ENCODE measurements around the gene GABRA5. TPM values are rescaled to one million over a fixed set of nuclear protein-coding genes. Genes with fewer than 3 reads are reported as not detected.

GABRA5 gene
- total RNA-seq, 2 donors from 2014 or later, result 3.8 to 4.4 TPM

DNA sequence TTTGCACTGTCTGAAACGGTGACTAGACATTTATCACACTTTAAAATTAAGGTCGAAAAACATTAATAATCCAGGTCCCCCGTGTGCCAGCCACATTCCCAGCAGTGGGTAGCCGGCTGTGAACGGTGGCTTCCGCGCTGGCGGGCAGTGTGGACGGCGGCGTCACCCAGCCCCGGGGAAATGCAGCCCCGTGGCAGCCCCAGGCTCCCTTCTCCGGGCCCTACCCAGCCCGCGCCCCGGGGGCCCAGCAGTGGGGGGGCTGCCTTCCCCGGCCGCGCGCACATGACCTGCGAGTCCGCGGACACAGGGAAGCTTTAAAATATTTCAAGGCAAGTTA is 25.3 kb downstream of the GABRA5 start:
- no peaks in the 10 kb centered on the region for H3K9me3 Mint-ChIP-seq
- TF ChIP-seq, protein P1, sequence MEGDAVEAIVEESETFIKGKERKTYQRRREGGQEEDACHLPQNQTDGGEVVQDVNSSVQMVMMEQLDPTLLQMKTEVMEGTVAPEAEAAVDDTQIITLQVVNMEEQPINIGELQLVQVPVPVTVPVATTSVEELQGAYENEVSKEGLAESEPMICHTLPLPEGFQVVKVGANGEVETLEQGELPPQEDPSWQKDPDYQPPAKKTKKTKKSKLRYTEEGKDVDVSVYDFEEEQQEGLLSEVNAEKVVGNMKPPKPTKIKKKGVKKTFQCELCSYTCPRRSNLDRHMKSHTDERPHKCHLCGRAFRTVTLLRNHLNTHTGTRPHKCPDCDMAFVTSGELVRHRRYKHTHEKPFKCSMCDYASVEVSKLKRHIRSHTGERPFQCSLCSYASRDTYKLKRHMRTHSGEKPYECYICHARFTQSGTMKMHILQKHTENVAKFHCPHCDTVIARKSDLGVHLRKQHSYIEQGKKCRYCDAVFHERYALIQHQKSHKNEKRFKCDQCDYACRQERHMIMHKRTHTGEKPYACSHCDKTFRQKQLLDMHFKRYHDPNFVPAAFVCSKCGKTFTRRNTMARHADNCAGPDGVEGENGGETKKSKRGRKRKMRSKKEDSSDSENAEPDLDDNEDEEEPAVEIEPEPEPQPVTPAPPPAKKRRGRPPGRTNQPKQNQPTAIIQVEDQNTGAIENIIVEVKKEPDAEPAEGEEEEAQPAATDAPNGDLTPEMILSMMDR (conservative IDR thresholded peaks at IDR 0.05), result no peak
- no peaks in the 10 kb centered on the region for H3K36me3 ChIP-seq (ENCODE audit: control insufficient read depth, insufficient read depth, low read length)
- H3K4me1 ChIP-seq (ENCODE audit: control insufficient read depth, insufficient read depth, low read length), result no peaks in the 10 kb centered on the region
- 88 to 98% methylated on average over 7 to 24 of the region's 24 CpGs for WGBS, 2 experiments (ENCODE audit: insufficient coverage in 1 of 2, insufficient read length in 1 of 2)
- no peak overlapping the region for H3K27ac ChIP-seq (ENCODE audit: low read depth, low read length)
- H3K27me3 Mint-ChIP-seq (ENCODE audit: insufficient read depth), result peaks cover 1% of the 10 kb centered on the region
- H3K4me3 ChIP-seq (ENCODE audit: low read length), result no peak overlapping the region
- peaks cover 2% of the 10 kb centered on the region for H3K36me3 Mint-ChIP-seq (ENCODE audit: low read depth)
- H3K27ac Mint-ChIP-seq, result no peak overlapping the region
- no peak overlapping the region for H3K9ac ChIP-seq (ENCODE audit: extremely low read depth, low read length, poor library complexity, severe bottlenecking)
- H3K4me1 Mint-ChIP-seq, result peaks cover 4% of the 10 kb centered on the region
- H3K4me3 Mint-ChIP-seq, result peak overlapping the region; percentile 36
- no peaks in the 10 kb centered on the region for H3K27me3 ChIP-seq (ENCODE audit: control insufficient read depth, insufficient read depth, low read length, poor library complexity, severe bottlenecking)
- peak; percentile 38 for DNase-seq
- H3K9me3 ChIP-seq (ENCODE audit: control insufficient read depth, low read length), result no peaks in the 10 kb centered on the region

DNA sequence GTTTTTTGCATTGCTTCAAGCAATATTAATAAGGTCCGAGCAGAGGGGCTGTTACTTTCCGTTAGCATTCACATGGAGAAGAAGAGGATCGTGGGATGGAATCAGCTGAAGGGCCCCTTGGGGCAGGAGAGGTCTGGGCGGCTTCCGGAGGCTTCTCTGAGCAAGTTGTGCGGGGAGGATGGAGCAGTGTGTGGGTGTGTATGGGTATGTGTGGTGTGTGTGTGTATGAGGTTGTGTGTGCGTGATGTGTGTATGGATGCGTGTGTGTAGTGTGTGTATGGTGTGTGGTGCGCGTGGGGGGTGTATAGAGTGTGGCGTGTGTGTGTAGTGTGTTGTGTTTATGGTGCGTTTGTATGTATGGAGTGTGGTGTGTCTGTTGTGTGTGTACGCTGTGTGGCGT is 25.8 kb downstream of the GABRA5 start:
- no peak for DNase-seq
- peaks cover 4% of the 10 kb centered on the region for H3K4me1 Mint-ChIP-seq
- H3K36me3 Mint-ChIP-seq (ENCODE audit: low read depth), result peaks cover 2% of the 10 kb centered on the region
- H3K27me3 Mint-ChIP-seq (ENCODE audit: insufficient read depth), result peaks cover 1% of the 10 kb centered on the region
- H3K9ac ChIP-seq (ENCODE audit: extremely low read depth, low read length, poor library complexity, severe bottlenecking), result no peak overlapping the region
- H3K27me3 ChIP-seq (ENCODE audit: control insufficient read depth, insufficient read depth, low read length, poor library complexity, severe bottlenecking), result no peaks in the 10 kb centered on the region
- no peaks in the 10 kb centered on the region for H3K36me3 ChIP-seq (ENCODE audit: control insufficient read depth, insufficient read depth, low read length)
- H3K4me3 ChIP-seq (ENCODE audit: low read length), result no peak overlapping the region
- no peaks in the 10 kb centered on the region for H3K9me3 ChIP-seq (ENCODE audit: control insufficient read depth, low read length)
- H3K9me3 Mint-ChIP-seq, result no peaks in the 10 kb centered on the region
- H3K4me1 ChIP-seq (ENCODE audit: control insufficient read depth, insufficient read depth, low read length), result no peaks in the 10 kb centered on the region
- no peak overlapping the region for H3K27ac ChIP-seq (ENCODE audit: low read depth, low read length)
- no peak overlapping the region for H3K4me3 Mint-ChIP-seq
- TF ChIP-seq, protein P1 (conservative IDR thresholded peaks at IDR 0.05), result no peak
- 93 to 96% methylated on average over 6 to 14 of the region's 14 CpGs for WGBS, 2 experiments (ENCODE audit: insufficient coverage in 1 of 2, insufficient read length in 1 of 2)
- H3K27ac Mint-ChIP-seq, result no peak overlapping the region

DNA sequence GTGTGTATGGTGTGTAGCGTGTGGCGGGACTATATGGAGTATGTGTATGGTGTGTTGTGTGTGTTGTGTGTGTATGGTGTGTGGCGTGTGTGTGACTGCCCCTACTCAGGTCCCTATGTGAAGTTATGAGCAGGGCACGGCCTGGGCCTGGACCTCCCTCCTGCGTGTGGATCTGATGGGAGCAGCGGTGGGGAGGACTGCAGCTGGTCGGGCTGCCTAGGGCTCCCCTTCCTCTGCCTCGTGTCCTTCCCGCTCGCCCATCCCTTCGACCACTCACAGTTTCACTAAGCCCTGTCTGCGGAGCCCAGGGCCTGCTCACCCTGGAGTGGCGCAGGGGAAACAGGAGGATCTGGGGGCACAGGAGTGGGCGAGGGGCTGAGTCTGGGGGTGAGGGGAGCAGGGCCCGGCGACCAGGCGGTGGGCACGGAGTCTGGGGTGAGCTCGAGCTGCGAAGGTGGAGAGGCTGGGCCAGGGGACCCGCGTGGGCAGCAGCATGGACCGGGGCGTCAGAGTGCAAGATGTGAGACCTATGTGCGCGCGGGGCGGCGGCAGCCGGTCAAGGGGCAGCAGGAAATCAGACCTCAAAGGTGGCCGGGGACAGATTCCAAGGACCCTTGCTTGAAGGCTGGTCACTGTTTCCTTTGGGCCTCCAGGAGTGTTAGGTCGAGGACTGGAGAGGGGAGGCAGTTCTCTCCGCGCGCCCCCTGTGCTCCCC is 26.6 kb downstream of the GABRA5 start:
- H3K9ac ChIP-seq (ENCODE audit: extremely low read depth, low read length, poor library complexity, severe bottlenecking), result no peak overlapping the region
- Mint-ChIP-seq H3K27ac (no peak overlapping the region), H3K4me3 (no peak overlapping the region), H3K9me3 (no peaks in the 10 kb centered on the region), H3K36me3 (ENCODE audit: low read depth) (peaks cover 2% of the 10 kb centered on the region), H3K4me1 (peaks cover 4% of the 10 kb centered on the region), H3K27me3 (ENCODE audit: insufficient read depth) (peaks cover 1% of the 10 kb centered on the region)
- no peaks in the 10 kb centered on the region for H3K4me1 ChIP-seq (ENCODE audit: control insufficient read depth, insufficient read depth, low read length)
- H3K27me3 ChIP-seq (ENCODE audit: control insufficient read depth, insufficient read depth, low read length, poor library complexity, severe bottlenecking), result no peaks in the 10 kb centered on the region
- no peaks in the 10 kb centered on the region for H3K36me3 ChIP-seq (ENCODE audit: control insufficient read depth, insufficient read depth, low read length)
- DNase-seq, result peak; percentile 41
- WGBS, 2 experiments (ENCODE audit: insufficient coverage in 1 of 2, insufficient read length in 1 of 2), result 90 to 94% methylated on average over 12 to 35 of the region's 35 CpGs
- H3K9me3 ChIP-seq (ENCODE audit: control insufficient read depth, low read length), result no peaks in the 10 kb centered on the region
- TF ChIP-seq, protein P1 (conservative IDR thresholded peaks at IDR 0.05), result no peak
- no peak overlapping the region for H3K4me3 ChIP-seq (ENCODE audit: low read length)
- no peak overlapping the region for H3K27ac ChIP-seq (ENCODE audit: low read depth, low read length)

Data from endodermal cell (in vitro differentiated cells).